GM12878 (cell line): ENCODE data around the gene EDNRB. TPM values are rescaled to one million over a fixed set of nuclear protein-coding genes. Genes with fewer than 3 reads are reported as not detected.

Experiments
- ATAC-seq: fragments of 200-7000 bp; cut with Tn5 transposase; 3 replicates; pipeline ENCODE4 v1.9.1; 2020; ENCODE audit warnings: mild to moderate bottlenecking, moderate library complexity
- BruUV-seq: library from RNA; stranded (reverse); fragments of 400-500 nt; replicated peaks from 2 replicates; lab custom pipeline; 2021; lab: Mats Ljungman, UMichigan
- CTCF ChIA-PET: fragments of 300-600 bp; sonication (Branson Sonifier 250); formaldehyde crosslinking; extraction: SDS; loops from one replicate; lab custom pipeline; 2021; ENCODE audit warnings: inconsistent platforms; lab: Yijun Ruan, JAX
- POLR2A ChIA-PET: fragments of 350-600 bp; formaldehyde crosslinking; extraction: SDS; loops from one replicate; lab custom pipeline; 2021; ENCODE audit warnings: inconsistent platforms; lab: Charles Lee
- RAD21 ChIA-PET: fragments of 300-600 bp; sonication (Branson Sonifier 250); formaldehyde crosslinking; loops from one replicate; lab custom pipeline; 2023; ENCODE audit warnings: antibody characterized with exemption; ENCODE audit not compliant: unreplicated experiment; lab: Charles Lee
- SMC1A ChIA-PET: fragments of 300-600 bp; sonication (Branson Sonifier 250); formaldehyde crosslinking; loops from one replicate; lab custom pipeline; 2023; ENCODE audit not compliant: unreplicated experiment, uncharacterized antibody; lab: Charles Lee
- DNase-seq: peaks from one replicate; pipeline ENCODE4 v3.0.0-alpha.2; 2011; ENCODE audit warnings: low read depth, low spot score
- FAIRE-seq: peaks from 3 replicates; lab custom pipeline; 2011; peaks lifted over from hg19 to GRCh38; lab: Jason Lieb, UNC
- H2AFZ ChIP-seq: 2 replicates; pipeline ENCODE4 v1.6.0; 2011; ENCODE audit warnings: low read depth, low read length, control low read depth; ENCODE audit not compliant: control insufficient read depth
- H3K27ac ChIP-seq: 2 replicates; pipeline ENCODE4 v1.5.1; 2011; ENCODE audit warnings: control low read depth; ENCODE audit not compliant: control insufficient read depth, insufficient read depth
- H3K27me3 ChIP-seq, 2 experiments: replicated peaks in 1 of 2; 2 replicates each; pipeline versions ENCODE4 v1.6.0 to v1.6.1; 2011; ENCODE audit warnings: low read length in 1 of 2; ENCODE audit not compliant: control insufficient read depth in 2 of 2, insufficient read depth in 2 of 2
- H3K36me3 ChIP-seq, 2 experiments: 2 replicates each; pipeline ENCODE4 v1.5.1; 2011; ENCODE audit warnings: low read length in 1 of 2; ENCODE audit not compliant: control insufficient read depth in 2 of 2, insufficient read depth in 2 of 2
- H3K4me1 ChIP-seq: 2 replicates; pipeline ENCODE4 v1.6.1; 2011; ENCODE audit warnings: mild to moderate bottlenecking, low read length, moderate library complexity, mixed read lengths; ENCODE audit not compliant: control insufficient read depth, insufficient read depth
- H3K4me2 ChIP-seq: 2 replicates; pipeline ENCODE4 v1.6.0; 2011; ENCODE audit warnings: control low read depth; ENCODE audit not compliant: control insufficient read depth, insufficient read depth
- H3K4me3 ChIP-seq: fragments of 200-600 bp; sonication (generic); 2 replicates; pipeline ENCODE4 v1.5.1; 2016
- H3K79me2 ChIP-seq: 2 replicates; pipeline ENCODE4 v1.6.0; 2011; ENCODE audit warnings: low read length; ENCODE audit not compliant: control insufficient read depth, insufficient read depth
- H3K9ac ChIP-seq: 2 replicates; pipeline ENCODE4 v1.8.0; 2011; ENCODE audit warnings: low read length, control low read depth, mixed read lengths; ENCODE audit not compliant: control insufficient read depth, insufficient read depth
- H3K9me3 ChIP-seq: replicated peaks from 3 replicates; pipeline ENCODE4 v1.5.1; 2011; ENCODE audit warnings: mild to moderate bottlenecking, low read length; ENCODE audit not compliant: control insufficient read depth, insufficient read depth
- H4K20me1 ChIP-seq: 2 replicates; pipeline ENCODE4 v1.6.0; 2011; ENCODE audit not compliant: control insufficient read depth, insufficient read depth
- BCL3 ChIP-seq: IDR thresholded peaks from 2 replicates; pipeline ENCODE4 v1.6.1; 2011; ENCODE audit warnings: borderline replicate concordance, low read depth, mild to moderate bottlenecking, moderate library complexity, low read length; ENCODE audit not compliant: insufficient read depth, poor library complexity, severe bottlenecking
- CEBPZ ChIP-seq: fragments of 150-350 bp; IDR thresholded peaks from 2 replicates; pipeline ENCODE4 v1.6.1; 2016; ENCODE audit warnings: low read depth, low read length
- DPF2 ChIP-seq: fragments of 450-650 bp; IDR thresholded peaks from 2 replicates; pipeline ENCODE4 v1.6.1; 2017; ENCODE audit warnings: mild to moderate bottlenecking
- HSF1 ChIP-seq: fragments of 150-350 bp; IDR thresholded peaks from 2 replicates; pipeline ENCODE4 v1.6.1; 2014; ENCODE audit warnings: mild to moderate bottlenecking, low read depth, low read length
- KAT2A ChIP-seq: conservative IDR thresholded peaks from 2 replicates; pipeline ENCODE4 v1.6.1; 2011; ENCODE audit warnings: low read depth, low read length; ENCODE audit not compliant: control insufficient read depth
- NR2C1 ChIP-seq: fragments of 450-650 bp; IDR thresholded peaks from 2 replicates; pipeline ENCODE4 v1.6.1; 2017; ENCODE audit warnings: antibody characterized with exemption, mild to moderate bottlenecking, moderate library complexity
- SMARCA5 ChIP-seq: fragments of 450-650 bp; IDR thresholded peaks from 2 replicates; pipeline ENCODE4 v1.6.1; 2017; ENCODE audit warnings: mild to moderate bottlenecking
- SP1 ChIP-seq: IDR thresholded peaks from one replicate; pipeline ENCODE4 v1.6.1; 2011; ENCODE audit warnings: low read depth, low read length
- SREBF1 ChIP-seq: IDR thresholded peaks from 2 replicates; pipeline ENCODE4 v1.6.1; 2012; ENCODE audit warnings: mild to moderate bottlenecking, low read length
- ZBTB11 ChIP-seq: fragments of 450-650 bp; formaldehyde crosslinking; IDR thresholded peaks from 2 replicates; pipeline ENCODE4 v1.5.0; 2022; ENCODE audit warnings: mild to moderate bottlenecking, missing genetic modification characterization
- WGBS: methylation state at CpG from one replicate; pipeline ENCODE4 v1.1.6; 2016; ENCODE audit warnings: low lambda C conversion rate; ENCODE audit not compliant: insufficient replicate concordance, insufficient coverage; ENCODE audit errors: missing lambda C conversion rate; 5-methylcytosine and 5-hydroxymethylcytosine counted together
- in situ Hi-C: fragments of 300-500 bp; cut with MboI; formaldehyde crosslinking; loops from 9 replicates; pipeline ENCODE4 v1.14.3; 2018; ENCODE audit warnings: mixed read lengths
- intact Hi-C: fragments of 100-400 bp; cut with micrococcal nuclease; formaldehyde crosslinking; loops from one replicate; pipeline ENCODE4 v1.14.2; 2022; ENCODE audit not compliant: unreplicated experiment
- polyA plus RNA-seq, 11 experiments: library from polyadenylated mRNA; depleted of rRNA in 4 of 11; unstranded in 6 of 11; stranded (reverse) in 5 of 11; fragments of >200 nt; fragmentation: Nextera tagmentation in 4 of 11; fragmentation: Illumina TruSeq in 1 of 11; extraction: Ambion mirVana in 4 of 11; extraction: Trizol in 1 of 11; gene quantifications; 1 replicate in 1 of 11; 2 replicates in 10 of 11; pipeline versions ENCODE4 v1.2.1 to v1.2.3, GENCODE V29; 2011 to 2016; ENCODE audit warnings: inconsistent platforms in 2 of 11, missing spikeins in 2 of 11, low read depth in 1 of 11
- total RNA-seq, 4 experiments: library from RNA; depleted of rRNA in 3 of 4; stranded (reverse); fragments of >200 nt in 3 of 4; fragmentation: Illumina TruSeq in 1 of 4; extraction: Trizol in 1 of 4; gene quantifications; 2 replicates each; pipeline versions ENCODE4 v1.2.1 to v1.2.3, GENCODE V29; 2013 to 2021

Gene EDNRB
- total and polyA plus RNA-seq, 10 of the 15 experiments (the other 5 are each of a cell fraction or from before 2014, with no cell fraction given): not detected

GRCh38 chr13:77883328-77883727 lies 35.3 kb downstream of the EDNRB start:
- BruUV-seq: no TSS peak
- Histone ChIP-seq H3K9me3 (no peaks in the 10 kb centered on the region), H3K27me3 (no peaks in the 10 kb centered on the region)
- in situ Hi-C loops: no loop called here
- SMC1A ChIA-PET: no interaction called here
- no peak for TF ChIP-seq SMARCA5
- no peak for TF ChIP-seq NR2C1
- TF ChIP-seq KAT2A: no peak
- TF ChIP-seq SP1: no peak
- no peak for TF ChIP-seq BCL3
- TF ChIP-seq SREBF1: no peak
- no peak for TF ChIP-seq HSF1
- TF ChIP-seq DPF2: no peak
- no peak for TF ChIP-seq CEBPZ
- TF ChIP-seq ZBTB11 (CRISPR knock-in tag): no peak
- TF ChIP-seq, all 136 proteins: peak for 0
- no peak overlapping the region for H3K4me3 ChIP-seq
- whole genome bisulfite sequencing: 64% methylated on average over 2 of the region's 2 CpGs
- CTCF ChIA-PET: no interaction called here
- H2AFZ ChIP-seq: no peak overlapping the region
- H3K4me2 ChIP-seq: no peak overlapping the region
- no peak overlapping the region for H3K9ac ChIP-seq
- no peaks in the 10 kb centered on the region for H3K4me1 ChIP-seq
- no peaks in the 10 kb centered on the region for H3K36me3 ChIP-seq
- DNase-seq: no peak
- POLR2A ChIA-PET: no interaction called here
- intact Hi-C loops: no loop called here
- RAD21 ChIA-PET: no interaction called here
- ATAC-seq: no peak
- no peak overlapping the region for H3K27ac ChIP-seq
- no peak for FAIRE-seq
- no peaks in the 10 kb centered on the region for H4K20me1 ChIP-seq
- H3K79me2 ChIP-seq: no peaks in the 10 kb centered on the region
